ENCODE results near the gene KCP. TPM values are rescaled to one million over a fixed set of nuclear protein-coding genes. Genes with fewer than 3 reads are reported as not detected.

The KCP gene
- total and polyA plus RNA-seq, 2 donors (not counting 1 experiment from before 2014, with no cell fraction given) = 2.3 to 3.8 TPM

- ChIA-PET POLR2A (no interaction called here), CTCF (no interaction called here)
- Mint-ChIP-seq H3K9me3 (ENCODE audit: insufficient read depth) (no peaks in the 10 kb centered on the region), H3K27ac (no peak overlapping the region), H3K4me3 (no peak overlapping the region), H3K27me3 (no peaks in the 10 kb centered on the region), H3K4me1 (no peaks in the 10 kb centered on the region)
- Histone ChIP-seq H2AFZ (ENCODE audit: insufficient read depth, low read depth, low read length, poor library complexity, severe bottlenecking) (no peak overlapping the region), H3K4me2 (replicated peaks; ENCODE audit: low read depth, low read length, poor library complexity, severe bottlenecking) (no peak overlapping the region), H4K20me1 (ENCODE audit: control insufficient read depth, insufficient read depth, low read length, poor library complexity, severe bottlenecking) (no peaks in the 10 kb centered on the region), H3K9ac (ENCODE audit: low read length) (no peak overlapping the region), H3K27me3 (replicated peaks in 1 of 4; ENCODE audit: control extremely low read depth in 1 of 4, control insufficient read depth in 3 of 4, insufficient read depth in 4 of 4, low read length in 3 of 4) (peaks cover 0 to 3% (median 0%) of the 10 kb centered on the region in 4 experiments), H3K4me3 (ENCODE audit: control extremely low read depth in 1 of 5, extremely low read depth in 1 of 5, insufficient read depth in 1 of 5, low read depth in 2 of 5, low read length in 4 of 5) (no peak overlapping the region), H3K9me3 (ENCODE audit: control extremely low read depth in 1 of 3, control insufficient read depth in 2 of 3, insufficient read depth in 1 of 3, low read length in 2 of 3) (no peaks in the 10 kb centered on the region), H3K79me2 (ENCODE audit: control insufficient read depth, insufficient read depth, low read length) (no peaks in the 10 kb centered on the region), H3K4me1 (ENCODE audit: control insufficient read depth in 2 of 2, insufficient read depth in 2 of 2, low read length in 2 of 2) (no peaks in the 10 kb centered on the region), H3K36me3 (replicated peaks in 1 of 2; ENCODE audit: control extremely low read depth in 1 of 2, control insufficient read depth in 1 of 2, extremely low read depth in 1 of 2, insufficient read depth in 2 of 2, low read length in 1 of 2) (no peaks in the 10 kb centered on the region), H3K27ac (ENCODE audit: low read length in 2 of 2) (no peak overlapping the region)
- DNase-seq (no peak), ATAC-seq (ENCODE audit: low read depth) (no peak)
- no peak for TF ChIP-seq EZH2 (IDR thresholded peaks at IDR 0.05; ENCODE audit: borderline replicate concordance, insufficient read depth, low read depth, low read length, poor library complexity, severe bottlenecking)
- TF ChIP-seq, protein P1, sequence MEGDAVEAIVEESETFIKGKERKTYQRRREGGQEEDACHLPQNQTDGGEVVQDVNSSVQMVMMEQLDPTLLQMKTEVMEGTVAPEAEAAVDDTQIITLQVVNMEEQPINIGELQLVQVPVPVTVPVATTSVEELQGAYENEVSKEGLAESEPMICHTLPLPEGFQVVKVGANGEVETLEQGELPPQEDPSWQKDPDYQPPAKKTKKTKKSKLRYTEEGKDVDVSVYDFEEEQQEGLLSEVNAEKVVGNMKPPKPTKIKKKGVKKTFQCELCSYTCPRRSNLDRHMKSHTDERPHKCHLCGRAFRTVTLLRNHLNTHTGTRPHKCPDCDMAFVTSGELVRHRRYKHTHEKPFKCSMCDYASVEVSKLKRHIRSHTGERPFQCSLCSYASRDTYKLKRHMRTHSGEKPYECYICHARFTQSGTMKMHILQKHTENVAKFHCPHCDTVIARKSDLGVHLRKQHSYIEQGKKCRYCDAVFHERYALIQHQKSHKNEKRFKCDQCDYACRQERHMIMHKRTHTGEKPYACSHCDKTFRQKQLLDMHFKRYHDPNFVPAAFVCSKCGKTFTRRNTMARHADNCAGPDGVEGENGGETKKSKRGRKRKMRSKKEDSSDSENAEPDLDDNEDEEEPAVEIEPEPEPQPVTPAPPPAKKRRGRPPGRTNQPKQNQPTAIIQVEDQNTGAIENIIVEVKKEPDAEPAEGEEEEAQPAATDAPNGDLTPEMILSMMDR (IDR thresholded peaks at IDR 0.05) = no peak
- 99% methylated on average over 5 of the region's 5 CpGs for WGBS (ENCODE audit: insufficient coverage)
- intact Hi-C loops (cut with micrococcal nuclease) = no loop called here
Observed at GRCh38 chr7:128876586-128876977, 33.9 kb downstream of the KCP start.

GRCh38 chr7:128876127-128876526, 34.4 kb downstream of the KCP start:
- no peak overlapping the region for H2AFZ ChIP-seq (ENCODE audit: insufficient read depth, low read depth, low read length, poor library complexity, severe bottlenecking)
- POLR2A ChIA-PET = no interaction called here
- no peak for TF ChIP-seq EZH2 (IDR thresholded peaks at IDR 0.05; ENCODE audit: borderline replicate concordance, insufficient read depth, low read depth, low read length, poor library complexity, severe bottlenecking)
- TF ChIP-seq, protein P1 (IDR thresholded peaks at IDR 0.05) = no peak

More at GRCh38 chr7:128876127-128876526, 34.4 kb downstream of the KCP start:
- Mint-ChIP-seq H3K4me1 (no peaks in the 10 kb centered on the region), H3K4me3 (no peak overlapping the region), H3K27me3 (no peaks in the 10 kb centered on the region), H3K27ac (no peak overlapping the region), H3K9me3 (ENCODE audit: insufficient read depth) (no peaks in the 10 kb centered on the region)
- intact Hi-C loops (cut with micrococcal nuclease) = no loop called here
- Histone ChIP-seq H3K9me3 (ENCODE audit: control extremely low read depth in 1 of 3, control insufficient read depth in 2 of 3, insufficient read depth in 1 of 3, low read length in 2 of 3) (no peaks in the 10 kb centered on the region), H3K4me1 (ENCODE audit: control insufficient read depth in 2 of 2, insufficient read depth in 2 of 2, low read length in 2 of 2) (no peaks in the 10 kb centered on the region), H3K9ac (ENCODE audit: low read length) (no peak overlapping the region), H4K20me1 (ENCODE audit: control insufficient read depth, insufficient read depth, low read length, poor library complexity, severe bottlenecking) (no peaks in the 10 kb centered on the region), H3K4me2 (replicated peaks; ENCODE audit: low read depth, low read length, poor library complexity, severe bottlenecking) (no peak overlapping the region), H3K4me3 (ENCODE audit: control extremely low read depth in 1 of 5, extremely low read depth in 1 of 5, insufficient read depth in 1 of 5, low read depth in 2 of 5, low read length in 4 of 5) (no peak overlapping the region), H3K79me2 (ENCODE audit: control insufficient read depth, insufficient read depth, low read length) (no peaks in the 10 kb centered on the region), H3K36me3 (replicated peaks in 1 of 2; ENCODE audit: control extremely low read depth in 1 of 2, control insufficient read depth in 1 of 2, extremely low read depth in 1 of 2, insufficient read depth in 2 of 2, low read length in 1 of 2) (no peaks in the 10 kb centered on the region), H3K27ac (ENCODE audit: low read length in 2 of 2) (no peak overlapping the region), H3K27me3 (replicated peaks in 1 of 4; ENCODE audit: control extremely low read depth in 1 of 4, control insufficient read depth in 3 of 4, insufficient read depth in 4 of 4, low read length in 3 of 4) (peaks cover 0 to 3% (median 0%) of the 10 kb centered on the region in 4 experiments)
- no peak for ATAC-seq (ENCODE audit: low read depth)
- no peak for DNase-seq
- WGBS (ENCODE audit: insufficient coverage) = 100% methylated on average over 1 of the region's 3 CpGs
- CTCF ChIA-PET = no interaction called here
